Suppressor macrophage treated with lipopolysaccharide for 1 hour (primary cell): ENCODE data around the gene KCND3.
A peak's percentile ranks its signal among the peaks of the same experiment; 100 is the strongest.
"Not testable (repeated sequence)": the region's sequence is repeated elsewhere in the genome, so short reads cannot be mapped to it uniquely, and the experiment has no call there.

Experiments
- DNase-seq, 3 donors: peaks; one replicate each; pipeline ENCODE4 v3.0.0-alpha.2; 2020 to 2022

Gene KCND3

DNA sequence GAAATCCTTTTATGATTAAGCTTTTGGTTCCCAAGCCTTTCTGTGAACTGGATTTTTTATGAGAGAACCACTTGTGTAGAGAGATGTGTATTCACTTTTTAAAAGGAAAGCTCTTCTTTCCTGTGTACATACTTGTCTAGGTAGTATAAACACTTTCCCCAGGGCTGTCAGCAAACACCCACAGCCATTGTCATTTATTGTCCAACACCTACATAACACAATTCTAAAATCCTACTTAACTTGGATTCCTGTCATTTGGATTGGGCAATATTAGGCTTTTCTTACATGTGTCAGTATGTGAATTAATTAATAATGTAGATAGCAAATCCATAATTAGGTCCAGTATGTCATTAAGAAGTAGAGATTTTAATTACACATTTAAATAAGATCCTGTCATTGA is 221.4 kb downstream of the KCND3 start:
- no peak for DNase-seq

DNA sequence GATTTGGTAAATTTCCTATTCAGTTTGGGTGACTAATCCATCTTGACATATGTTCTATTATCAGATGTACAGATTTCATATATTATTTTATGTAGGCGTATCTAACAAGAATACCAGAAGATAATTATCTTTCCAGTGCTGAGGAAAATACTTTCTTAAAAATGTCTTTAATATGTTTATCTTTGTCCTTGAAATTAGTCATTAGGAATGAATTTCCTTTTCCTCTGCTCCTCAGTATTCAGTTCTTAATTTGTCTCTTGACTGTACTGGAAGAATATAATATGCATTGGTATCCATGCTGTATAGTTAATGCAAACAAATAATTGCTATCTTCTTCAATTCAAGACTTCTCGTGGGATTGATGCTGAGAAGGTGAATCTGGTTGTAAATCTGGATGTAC is 227.1 kb downstream of the KCND3 start:
- DNase-seq, result no peak

DNA sequence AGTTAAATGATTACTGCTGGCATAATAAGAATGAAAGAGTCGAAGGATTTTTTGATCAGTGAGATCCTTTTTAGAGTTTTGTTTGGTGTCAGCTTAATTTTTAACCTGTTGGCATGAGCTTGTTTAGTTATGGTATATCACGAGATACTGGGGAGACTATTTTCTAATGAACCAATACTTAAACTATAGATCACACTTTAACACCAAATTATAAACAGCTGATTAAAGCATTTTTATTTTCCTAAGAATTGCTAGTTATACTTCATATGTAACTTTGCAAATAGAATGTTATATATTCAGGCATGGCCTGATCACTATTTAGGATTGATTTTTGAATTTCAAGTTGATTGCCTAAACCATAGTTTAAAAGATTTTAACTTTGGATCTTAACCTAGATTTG is 227.8 kb downstream of the KCND3 start:
- no peak for DNase-seq

DNA sequence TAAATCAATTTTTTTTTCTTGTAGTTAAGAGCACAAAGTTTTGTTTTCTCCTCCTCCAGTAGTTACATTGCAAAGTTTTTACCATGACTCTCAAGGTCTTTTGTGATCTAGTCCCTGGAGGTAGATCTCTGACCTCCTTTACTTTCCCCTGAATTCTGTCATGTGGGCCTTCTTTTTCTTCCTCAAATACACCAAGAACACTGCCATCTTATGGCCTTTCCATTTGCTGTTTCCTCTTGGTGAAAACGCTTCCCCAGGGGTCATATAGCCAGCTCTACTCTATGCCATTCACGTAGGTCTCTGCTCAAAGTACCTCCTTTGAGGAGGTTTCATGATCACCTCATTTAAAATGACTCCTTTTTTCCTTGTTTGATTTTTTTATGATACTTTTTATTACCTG is 231.1 kb downstream of the KCND3 start:
- peak; percentile 45 to 57 (median 45) for DNase-seq

DNA sequence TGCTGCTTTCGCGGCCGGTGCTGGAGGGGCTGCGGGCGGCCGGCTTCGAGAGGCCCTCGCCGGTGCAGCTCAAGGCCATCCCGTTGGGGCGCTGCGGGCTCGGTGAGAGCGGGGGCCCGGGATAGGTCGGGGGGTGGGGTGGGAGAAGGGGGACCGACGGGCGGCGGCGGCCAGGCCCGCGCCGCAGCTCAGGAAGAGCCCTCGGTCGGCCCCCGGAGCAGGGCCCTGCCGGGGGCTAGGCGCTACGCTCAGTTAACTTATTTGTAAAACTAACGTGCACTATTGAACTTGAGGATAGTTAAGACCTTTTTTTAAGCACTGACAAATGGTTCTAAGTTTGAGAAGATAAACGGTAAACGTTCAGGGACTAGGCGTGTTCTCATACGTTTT is 233.3 kb downstream of the KCND3 start:
- no peak for DNase-seq

DNA sequence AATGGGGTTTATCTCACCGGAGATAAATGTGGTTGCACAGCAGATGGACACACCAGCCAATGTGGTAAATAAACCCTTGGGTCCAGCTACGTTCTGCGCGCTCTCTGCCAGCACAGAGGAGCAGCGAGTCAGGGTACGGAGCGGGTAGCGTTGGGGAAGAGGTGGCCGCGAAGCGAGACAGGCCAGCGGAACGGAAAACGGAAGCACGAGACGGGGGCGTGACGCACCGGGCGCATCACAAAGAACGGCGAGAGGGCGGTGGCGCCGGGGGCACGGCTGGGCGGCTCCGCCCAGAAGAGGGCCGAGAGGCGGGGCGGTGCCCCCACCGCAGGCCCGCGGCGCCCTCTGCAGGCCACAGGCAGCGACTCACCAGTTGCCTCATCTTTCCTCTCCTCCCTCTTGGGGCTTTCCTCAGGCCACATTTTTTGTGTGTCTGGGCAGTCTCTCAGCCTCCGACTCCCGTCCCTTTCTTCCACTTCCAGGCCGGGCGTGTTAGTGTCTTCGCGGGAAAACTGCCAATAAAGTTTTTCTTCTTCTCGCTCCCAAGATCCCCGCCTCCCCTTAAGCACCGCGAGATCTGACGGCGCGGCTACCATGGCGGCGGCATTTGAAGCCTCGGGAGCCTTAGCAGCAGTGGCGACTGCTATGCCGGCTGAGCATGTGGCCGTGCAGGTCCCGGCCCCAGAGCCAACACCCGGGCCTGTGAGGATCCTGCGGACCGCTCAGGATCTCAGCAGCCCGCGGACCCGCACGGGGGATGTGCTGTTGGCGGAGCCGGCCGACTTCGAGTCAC is 233.9 kb downstream of the KCND3 start, which contains the start of gene DDX20:
Gene DDX20, plus strand, starts transcription at position 571 of the 793 bp plus-strand sequence. Its CDS starts 24 bp downstream, at position 595.
- peak; percentile 98 to 99 (median 99) for DNase-seq

DNA sequence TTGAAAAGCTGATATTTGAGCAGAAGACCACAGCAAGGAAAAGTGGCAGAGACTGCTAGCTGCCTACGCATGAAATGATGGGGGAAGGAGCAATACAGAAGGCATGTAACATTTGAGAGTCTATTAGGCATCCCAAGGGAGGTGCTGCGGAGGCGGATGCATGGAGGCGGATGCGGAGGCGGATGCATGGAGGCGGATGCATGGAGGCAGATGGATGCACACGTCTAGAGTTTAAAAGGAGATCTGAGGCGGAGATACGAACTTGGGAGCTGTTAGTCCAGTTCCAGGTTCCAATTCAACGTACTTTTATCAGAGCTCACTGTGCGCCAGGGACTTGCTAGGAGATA is 234.5 kb downstream of the KCND3 start:
- peak; percentile 36 to 58 (median 47) for DNase-seq

DNA sequence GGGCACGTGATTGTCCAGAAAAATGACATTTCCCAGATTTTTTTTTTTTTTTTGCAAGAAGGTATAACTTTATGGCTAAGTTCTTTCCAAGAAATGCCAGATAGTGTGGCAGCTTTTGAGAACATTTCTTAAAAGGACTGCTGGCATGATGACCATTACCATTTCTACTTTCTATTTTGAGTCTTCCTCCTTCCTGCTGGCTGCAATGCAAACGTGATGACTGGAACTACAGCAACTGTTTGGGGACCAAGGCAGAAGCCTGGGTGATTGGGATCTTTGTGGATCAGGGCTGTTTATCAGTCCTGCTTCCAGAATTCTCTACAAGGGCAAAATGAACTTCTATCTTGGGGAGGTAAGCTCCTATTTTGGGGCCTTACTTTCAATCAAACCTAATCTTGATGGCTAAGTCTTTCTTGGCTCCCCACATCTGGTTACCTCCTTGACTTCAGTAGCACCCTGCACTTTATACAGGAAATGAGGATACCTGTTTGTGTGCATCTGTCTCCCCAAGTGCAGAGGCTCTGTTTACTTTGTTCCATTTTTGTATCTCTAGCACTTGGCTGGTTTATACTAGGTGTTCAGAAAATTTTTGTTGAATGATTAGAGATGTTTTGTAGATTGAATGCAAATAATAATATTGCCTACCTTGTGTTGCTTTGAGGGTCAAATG is 237.4 kb downstream of the KCND3 start:
- DNase-seq, result peak; percentile 42 to 59 (median 47)

DNA sequence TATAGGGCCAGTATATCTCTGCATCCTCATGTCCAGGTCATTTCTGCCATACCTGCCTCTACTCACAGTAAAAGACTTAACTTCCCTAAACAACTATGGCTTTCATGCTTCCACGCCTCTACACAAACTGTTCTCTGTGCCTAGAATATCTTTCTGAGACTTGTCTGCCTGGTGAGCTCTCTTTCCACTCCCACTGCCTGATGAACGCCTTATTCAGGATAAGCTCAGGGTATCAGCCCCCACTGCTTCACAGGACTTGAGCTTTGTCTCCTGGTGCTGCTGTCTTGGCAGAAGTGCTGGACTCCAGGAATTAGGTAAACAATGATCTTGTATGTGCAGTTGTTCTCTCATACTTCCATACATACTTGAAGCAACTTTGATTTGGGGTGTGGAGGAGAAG is 238.6 kb downstream of the KCND3 start:
- no peak for DNase-seq

DNA sequence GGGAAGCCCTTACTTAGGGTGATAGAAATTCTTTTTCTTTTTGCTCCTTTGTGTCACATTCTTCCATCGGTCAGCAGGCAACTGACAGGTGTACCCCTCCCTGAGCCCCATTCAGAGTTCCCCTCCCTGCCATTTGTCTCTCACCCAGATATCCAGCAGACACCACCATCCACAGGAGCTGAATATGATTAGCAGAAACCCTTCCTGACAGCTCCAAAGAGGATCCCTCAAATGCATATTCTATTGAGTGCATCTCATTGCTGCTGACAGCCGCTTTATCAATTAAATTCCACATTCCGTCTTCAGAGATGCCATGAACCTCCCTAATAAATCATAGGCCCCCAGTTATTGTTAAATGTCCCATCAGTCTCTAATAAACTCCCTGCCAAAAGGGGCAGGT is 239.8 kb downstream of the KCND3 start:
- no peak for DNase-seq

DNA sequence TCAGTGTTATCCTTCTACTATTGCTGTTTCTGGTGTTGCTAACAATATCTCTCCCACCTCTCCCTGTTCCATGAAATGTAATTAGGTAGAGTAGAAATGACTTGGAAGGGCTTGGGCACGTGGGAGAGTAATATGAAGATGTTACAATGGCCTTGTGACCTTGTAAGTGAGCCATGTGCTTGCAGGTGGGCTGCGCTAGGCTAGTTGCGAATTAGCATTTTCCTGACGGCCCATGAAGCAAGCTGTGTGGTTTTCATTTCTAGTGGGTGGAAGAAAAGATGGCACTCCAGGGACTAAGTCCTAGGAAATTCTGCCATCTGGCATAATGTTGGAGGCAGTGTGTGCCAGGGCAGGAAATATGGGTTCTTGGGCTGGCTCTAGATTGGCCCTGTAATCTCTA is 241.5 kb downstream of the KCND3 start:
- no peak for DNase-seq

DNA sequence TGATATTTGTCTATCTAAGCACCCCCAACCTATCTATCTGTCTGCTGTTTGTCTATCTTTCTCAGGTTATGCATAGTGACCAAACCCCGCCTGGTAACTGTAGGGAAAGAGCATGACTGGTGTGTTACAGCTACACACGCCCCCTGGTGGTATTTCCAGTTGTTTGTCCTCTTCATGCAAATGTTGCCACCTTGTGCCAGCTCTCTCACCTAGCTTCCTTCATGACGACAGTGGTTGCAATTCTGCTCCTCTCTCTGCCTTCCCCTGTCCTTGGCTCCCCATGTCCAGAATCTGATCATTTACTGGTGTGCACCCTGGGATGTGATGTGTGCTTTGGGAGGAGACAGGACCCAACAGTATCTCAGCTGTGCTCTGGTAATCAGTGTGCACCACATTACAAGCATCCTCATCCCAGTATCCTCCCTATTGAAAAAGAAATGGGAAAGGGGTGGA is 242.2 kb downstream of the KCND3 start:
- DNase-seq, result peak; percentile 88 to 93 (median 91)

DNA sequence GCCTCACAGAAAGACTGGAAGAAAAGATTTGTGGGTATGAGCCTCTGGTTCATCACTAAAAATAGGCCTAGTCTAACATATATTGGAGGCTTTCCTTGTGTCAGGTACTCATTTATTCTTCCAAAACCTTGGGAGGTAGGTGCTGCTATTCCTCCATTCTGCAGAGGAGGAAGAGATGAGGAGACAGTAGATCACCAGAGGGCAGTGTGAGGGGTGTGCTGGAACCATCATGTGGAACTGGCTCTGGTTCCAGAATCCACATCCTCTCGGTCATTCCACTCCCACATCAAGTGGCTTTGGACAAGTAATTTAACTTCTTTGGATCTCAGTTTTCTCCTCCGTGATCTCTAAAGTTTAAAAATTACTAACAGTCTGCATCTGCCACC is 242.9 kb downstream of the KCND3 start:
- no peak for DNase-seq

DNA sequence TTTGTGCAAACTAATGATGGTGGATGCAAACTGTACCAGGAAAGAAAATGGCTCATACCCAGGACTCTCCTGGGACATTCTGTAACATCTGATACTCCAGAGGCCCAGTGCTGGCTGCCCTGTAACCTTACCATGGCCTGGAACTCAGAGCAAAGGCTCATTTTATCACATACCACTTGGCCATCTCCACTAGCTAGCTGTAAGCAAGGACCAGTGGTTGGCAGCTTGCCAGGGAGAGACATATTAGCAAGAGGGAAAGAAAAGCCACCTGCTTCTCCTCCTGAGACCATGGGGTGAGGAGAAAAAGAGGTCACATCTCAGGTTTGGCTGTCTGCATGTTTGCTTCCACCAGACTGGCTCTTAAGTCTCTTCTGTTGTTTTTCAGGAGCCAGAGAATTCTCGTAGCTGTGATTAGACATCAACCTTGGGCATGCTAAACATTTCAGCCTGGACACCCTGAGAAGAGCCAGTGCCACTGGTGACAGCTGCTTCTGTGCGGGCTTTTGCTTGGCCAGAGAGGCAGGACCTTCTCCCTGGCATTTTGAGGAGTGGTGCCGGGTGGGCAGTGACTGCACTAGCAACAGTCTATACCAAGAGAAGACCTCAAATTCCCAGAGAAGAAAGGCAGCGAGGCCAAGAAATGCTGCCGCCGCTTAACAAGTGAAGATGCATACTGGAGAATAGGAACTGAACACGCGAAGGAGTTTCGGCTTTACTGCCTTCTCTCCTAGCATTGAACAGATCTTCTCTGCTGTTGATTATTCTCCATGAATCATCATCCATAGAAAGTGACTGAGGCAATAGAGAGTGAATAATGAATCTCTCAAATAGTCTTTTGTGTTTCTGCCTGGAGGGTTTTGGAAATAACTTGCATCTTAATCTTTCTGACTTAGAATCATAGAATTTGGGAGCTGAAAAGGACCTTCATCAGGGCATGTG is 243.5 kb downstream of the KCND3 start:
- no peak for DNase-seq

DNA sequence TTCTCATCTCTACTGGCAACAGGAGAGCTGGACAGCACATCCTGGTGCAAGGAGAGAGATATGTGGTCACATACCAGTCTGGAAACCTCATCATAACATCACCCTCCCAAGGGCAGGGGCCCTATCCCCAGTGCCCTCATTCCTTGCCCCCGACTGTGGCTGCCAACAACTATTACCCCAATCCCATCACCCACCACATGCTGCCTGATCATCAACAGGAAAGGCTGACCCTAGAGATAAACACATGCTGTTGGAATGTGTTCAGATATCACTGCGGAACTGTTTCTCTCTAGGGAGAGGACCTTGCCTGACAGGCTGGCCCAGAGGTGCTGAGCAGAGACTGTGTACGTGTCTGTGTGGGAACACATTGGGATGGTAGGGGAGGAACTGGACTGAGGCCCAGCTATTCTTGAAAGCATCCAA is 245.8 kb downstream of the KCND3 start:
- DNase-seq, result no peak

DNA sequence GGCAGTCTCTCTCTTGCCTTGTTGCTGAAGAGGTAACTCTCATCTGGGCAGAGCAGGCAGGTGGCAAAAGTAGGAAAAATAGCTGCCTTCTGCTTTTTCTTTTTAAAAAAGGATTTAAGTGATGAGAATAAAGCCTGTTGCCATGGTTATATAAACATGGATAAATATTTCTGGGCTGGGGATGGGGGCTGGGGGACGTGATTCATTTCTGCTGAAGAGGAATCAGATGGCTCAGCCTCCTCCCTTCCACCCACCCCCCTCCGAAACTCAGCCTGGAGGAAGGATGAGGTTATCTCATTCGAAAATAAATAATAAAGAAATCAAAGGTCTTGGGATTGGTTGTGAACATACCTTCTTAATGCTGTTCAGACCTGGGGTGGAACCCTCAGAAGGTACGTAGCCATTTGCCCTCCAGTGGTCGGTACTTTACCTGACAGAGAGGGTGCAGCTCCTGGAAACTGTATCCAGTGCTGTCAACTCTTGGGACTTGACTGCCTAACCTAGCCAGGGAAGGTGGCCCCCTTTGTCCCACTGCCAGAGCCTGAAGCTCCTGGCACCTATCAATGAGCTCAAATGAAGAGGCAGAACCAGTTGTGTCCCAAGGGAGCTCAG is 246.4 kb downstream of the KCND3 start:
- no peak for DNase-seq

DNA sequence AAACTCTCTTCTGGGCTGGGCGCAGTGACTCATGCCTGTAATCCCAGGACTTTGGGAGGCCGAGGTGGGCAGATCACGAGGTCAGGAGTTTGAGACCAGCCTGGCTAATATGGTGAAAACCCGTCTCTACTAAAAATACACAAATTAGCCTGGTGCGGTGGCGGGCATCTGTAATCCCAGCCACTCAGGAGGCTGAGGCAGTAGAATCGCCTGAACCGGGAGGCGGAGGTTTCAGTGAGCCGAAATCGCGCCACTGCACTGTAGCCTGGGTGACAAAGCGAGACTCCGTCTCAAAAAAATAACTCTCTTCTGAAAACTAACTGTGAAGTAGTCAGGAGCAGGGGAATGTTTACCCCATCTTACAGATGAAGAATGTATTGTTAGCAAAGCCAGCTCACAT is 247.2 kb downstream of the KCND3 start:
- DNase-seq, result not testable (repeated sequence)

DNA sequence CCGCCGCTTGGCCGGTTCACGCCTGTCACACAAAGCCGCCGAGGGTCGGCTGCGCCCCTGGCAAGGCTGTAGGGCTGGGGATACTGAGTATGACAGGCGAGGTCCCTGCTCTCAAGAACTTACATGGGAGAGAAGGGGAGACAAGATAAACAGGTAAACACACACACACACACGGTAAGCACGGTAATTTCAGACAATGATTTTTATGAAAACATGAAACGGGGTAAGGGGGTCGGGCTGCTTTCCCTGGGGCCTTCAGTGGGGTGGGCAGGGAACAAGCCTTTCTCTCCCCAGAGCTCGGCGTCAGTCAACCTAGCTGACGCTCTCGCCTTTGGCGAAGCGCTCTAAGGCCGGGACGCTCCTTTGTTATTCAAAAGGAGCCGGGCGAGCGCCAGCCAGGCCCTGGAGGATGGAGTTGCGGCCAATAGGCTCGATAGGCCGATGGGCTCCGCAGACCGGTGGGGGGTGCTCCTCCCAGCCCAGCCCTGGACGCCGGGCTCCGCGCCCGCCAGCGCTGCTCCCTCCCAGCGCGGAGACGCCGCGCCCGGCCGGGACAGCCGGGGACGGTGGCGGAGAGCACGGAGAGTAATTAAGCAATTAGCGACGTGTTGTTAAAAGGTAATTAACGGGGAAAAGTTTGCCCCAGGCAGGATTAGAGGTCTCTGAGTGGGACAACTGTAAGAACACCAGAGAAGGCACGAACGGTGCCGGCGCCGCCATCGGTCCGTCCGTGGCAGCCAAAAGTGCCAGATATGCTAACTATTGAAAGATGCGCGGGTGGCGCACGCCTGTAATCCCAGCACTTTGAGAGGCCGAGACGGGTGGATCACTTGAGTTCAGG is 249.3 kb downstream of the KCND3 start:
- peak in 2 of 3 donors; percentile 26 to 55 for DNase-seq

DNA sequence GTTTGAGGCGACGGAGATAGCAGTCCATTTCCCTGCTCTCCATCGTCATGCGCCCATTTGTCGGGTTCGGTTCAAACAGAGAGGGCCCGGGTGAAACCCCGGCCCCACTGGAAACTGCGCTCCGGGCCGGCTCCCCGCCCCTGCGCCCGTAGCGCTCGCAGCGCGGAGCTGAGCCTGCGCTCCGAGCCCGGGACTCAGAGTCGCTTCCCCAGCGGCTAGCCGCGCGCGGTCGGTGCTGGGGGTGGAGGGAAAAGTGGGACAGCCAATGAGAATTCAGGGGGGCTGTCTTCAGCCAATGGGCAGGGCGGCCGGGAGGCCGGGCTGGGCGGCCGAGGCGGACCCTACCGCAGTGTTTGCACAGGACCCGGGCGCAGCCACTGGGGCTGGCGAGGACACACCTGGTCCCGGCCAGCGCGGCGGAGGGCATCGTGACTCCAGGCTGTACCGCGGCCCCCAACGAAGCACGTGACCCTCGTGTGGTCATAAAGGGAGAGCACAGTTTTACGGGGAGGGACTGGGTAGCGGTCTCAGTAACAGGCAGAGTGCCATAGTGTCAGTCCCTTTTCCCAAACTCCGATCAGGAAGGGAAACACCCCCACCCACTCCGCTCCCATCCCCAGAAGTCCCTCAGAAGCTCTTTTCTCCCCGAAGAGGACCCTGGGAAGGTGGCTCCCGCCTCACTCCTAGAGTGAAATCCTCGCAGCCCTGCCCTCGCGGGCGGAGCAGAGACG is 250.1 kb downstream of the KCND3 start, which contains the start of gene INKA2:
Gene INKA2, minus strand, starts transcription at position 202 of the 731 bp plus-strand sequence. Its CDS starts 153 bp downstream, at position 49.
- peak; percentile 92 to 96 (median 96) for DNase-seq

DNA sequence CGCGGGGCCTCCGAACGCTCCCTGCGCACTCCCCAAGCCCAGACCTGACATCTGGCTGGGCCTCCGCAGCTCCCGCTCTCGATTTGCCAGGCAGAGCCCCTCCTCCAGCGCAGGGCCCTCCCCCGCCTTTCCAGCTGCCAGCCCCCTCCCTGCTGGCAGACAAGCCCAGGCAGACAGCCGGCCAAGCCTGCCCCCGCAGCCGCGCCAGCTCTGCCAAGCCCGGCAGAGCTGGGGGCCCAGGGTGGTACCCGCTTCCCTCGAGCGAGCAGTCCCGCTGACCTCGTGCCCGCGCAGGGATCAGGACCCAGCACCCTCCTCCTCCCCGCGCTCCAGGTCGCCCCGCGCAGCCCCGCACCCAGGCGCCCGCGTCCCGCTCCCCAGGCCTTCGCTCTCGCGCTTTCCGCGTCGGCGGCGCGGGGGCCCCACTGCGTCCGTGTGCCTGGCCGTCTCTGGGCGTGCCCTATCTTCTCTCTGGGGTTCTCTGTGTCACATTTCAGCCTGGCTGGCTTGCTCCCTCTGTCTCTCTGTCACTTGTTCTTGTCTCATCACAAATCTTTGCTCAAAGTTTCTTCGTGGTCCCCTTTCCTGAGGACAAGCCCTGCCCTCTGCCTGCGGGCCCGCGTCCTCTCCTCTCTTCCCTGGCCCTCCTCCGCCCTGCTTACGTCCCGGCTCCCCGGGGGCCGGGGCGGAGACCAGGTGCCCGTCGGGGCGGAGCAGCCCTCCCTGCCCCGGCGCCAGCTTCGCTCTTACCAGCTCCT is 250.9 kb downstream of the KCND3 start:
- DNase-seq, result peak; percentile 27 to 75 (median 32)
